ENCODE measurements around the gene PAFAH1B2. TPM values are rescaled to one million over a fixed set of nuclear protein-coding genes. Genes with fewer than 3 reads are reported as not detected.

Gene PAFAH1B2
- total RNA-seq, 2 experiments from 2014 or later: 67.5 to 67.6 TPM

DNA sequence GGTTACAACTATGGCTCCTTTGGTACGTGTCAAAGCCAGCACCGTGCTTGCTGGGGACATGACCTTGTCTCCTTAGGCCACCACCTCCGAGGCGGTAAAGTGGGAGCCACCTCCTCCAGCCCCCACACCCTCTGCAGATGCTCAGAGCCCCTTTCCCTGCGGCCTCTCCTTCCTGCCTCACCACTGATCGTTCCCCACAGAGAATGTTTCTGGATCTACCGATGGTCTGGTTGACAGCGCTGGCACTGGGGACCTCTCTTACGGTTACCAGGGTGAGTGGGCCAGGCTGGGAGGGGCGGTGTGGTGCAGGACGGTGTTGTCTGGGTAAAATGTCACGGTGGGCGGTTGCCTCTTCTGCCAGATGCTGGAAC is 43.3 kb downstream of the PAFAH1B2 start:
- DNase-seq: no peak

DNA sequence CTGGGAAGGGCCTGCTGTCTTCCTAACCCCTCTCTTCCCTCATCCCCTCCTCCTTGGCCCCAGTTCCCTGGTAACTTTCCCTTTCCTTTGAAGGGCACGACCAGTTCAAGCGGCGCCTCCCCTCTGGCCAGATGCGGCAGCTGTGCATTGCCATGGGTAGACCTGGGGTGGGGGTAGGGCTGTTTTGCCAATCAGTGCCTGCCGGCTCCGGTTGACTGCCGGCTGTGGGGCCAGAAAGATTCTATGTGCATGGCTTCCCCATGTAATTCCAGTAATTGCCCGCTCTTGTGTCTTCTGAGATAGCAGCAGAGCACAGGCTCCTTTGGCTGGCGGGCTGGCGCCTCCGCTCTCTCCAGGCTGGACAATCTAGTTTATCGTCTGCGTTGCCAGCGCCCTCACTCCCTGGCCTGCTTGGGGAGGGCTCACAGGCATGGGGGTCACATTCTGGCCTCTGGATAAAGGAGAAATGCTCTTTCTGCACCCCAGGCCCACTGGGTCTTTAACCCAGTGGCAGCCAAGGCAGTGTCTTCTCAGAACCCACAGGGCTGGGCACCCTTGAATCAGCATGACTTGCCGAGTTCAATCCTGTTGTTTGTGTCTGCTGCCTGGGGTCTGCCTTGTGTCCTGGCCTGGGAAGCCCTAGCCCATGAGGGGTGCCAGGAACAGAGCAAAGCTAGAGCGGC is 43.9 kb downstream of the PAFAH1B2 start:
- no peak overlapping the region for H3K27ac Mint-ChIP-seq
- H3K36me3 Mint-ChIP-seq: peaks cover 2% of the 10 kb centered on the region
- DNase-seq: no peak
- peaks cover 3% of the 10 kb centered on the region for H3K4me1 Mint-ChIP-seq
- no peaks in the 10 kb centered on the region for H3K9me3 Mint-ChIP-seq
- no peak overlapping the region for H3K4me3 Mint-ChIP-seq
- no peaks in the 10 kb centered on the region for H3K27me3 Mint-ChIP-seq

More for the DNA sequence above, 43.3 kb downstream of the PAFAH1B2 start:
- Mint-ChIP-seq H3K9me3 (no peaks in the 10 kb centered on the region), H3K4me1 (peaks cover 3% of the 10 kb centered on the region), H3K27ac (no peak overlapping the region), H3K4me3 (no peak overlapping the region), H3K27me3 (no peaks in the 10 kb centered on the region), H3K36me3 (peaks cover 2% of the 10 kb centered on the region)

- peaks cover 2% of the 10 kb centered on the region for H3K36me3 Mint-ChIP-seq
- peaks cover 3% of the 10 kb centered on the region for H3K4me1 Mint-ChIP-seq
- no peak overlapping the region for H3K27ac Mint-ChIP-seq
- H3K9me3 Mint-ChIP-seq: no peaks in the 10 kb centered on the region
- H3K4me3 Mint-ChIP-seq: no peak overlapping the region
- H3K27me3 Mint-ChIP-seq: no peaks in the 10 kb centered on the region
- DNase-seq: no peak
These were observed 44.6 kb downstream of the PAFAH1B2 start for GRCh38 chr11:117188620-117189081.

GRCh38 chr11:117189191-117189940 is 45.3 kb downstream of the PAFAH1B2 start:
- no peak overlapping the region for H3K27ac Mint-ChIP-seq
- no peak overlapping the region for H3K4me3 Mint-ChIP-seq

GRCh38 chr11:117189941-117190544 is 46.0 kb downstream of the PAFAH1B2 start:
- no peak overlapping the region for H3K27ac Mint-ChIP-seq
- DNase-seq: no peak
- no peaks in the 10 kb centered on the region for H3K27me3 Mint-ChIP-seq
- no peak overlapping the region for H3K4me3 Mint-ChIP-seq
- H3K9me3 Mint-ChIP-seq: no peaks in the 10 kb centered on the region
- H3K4me1 Mint-ChIP-seq: peaks cover 3% of the 10 kb centered on the region
- peaks cover 3% of the 10 kb centered on the region for H3K36me3 Mint-ChIP-seq

More at GRCh38 chr11:117189191-117189940, 45.3 kb downstream of the PAFAH1B2 start:
- Mint-ChIP-seq H3K27me3 (no peaks in the 10 kb centered on the region), H3K36me3 (peaks cover 2% of the 10 kb centered on the region), H3K4me1 (peaks cover 3% of the 10 kb centered on the region), H3K9me3 (no peaks in the 10 kb centered on the region)
- DNase-seq: no peak

DNA sequence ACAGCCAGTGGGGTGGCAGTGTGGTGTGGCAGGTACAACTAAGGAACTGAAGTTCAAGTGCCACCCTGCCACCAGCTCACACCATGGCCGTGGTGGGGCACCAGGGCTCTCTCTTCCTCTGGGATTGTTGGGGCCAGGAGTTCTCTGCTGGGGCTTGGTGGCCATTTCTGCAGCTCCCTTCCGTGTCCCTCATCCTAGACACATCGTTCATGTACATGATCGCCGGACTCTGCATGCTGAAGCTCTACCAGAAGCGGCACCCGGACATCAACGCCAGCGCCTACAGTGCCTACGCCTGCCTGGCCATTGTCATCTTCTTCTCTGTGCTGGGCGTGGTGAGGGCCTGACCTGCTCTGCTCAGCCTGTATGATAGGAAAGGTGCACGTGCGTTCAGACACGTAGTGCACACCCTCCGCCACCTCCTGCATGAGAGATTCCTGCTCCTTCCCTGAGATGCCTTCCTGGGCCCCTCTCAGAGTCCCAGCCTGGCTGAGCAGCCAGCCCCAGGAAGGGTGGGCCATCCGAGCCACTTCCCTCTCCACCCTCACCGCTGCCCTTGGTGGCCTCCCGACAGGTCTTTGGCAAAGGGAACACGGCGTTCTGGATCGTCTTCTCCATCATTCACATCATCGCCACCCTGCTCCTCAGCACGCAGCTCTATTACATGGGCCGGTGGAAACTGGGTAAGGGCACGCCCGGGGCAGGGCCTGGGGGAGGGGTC is 47.8 kb downstream of the PAFAH1B2 start:
- Mint-ChIP-seq H3K4me3 (no peak overlapping the region), H3K36me3 (peaks cover 6% of the 10 kb centered on the region), H3K9me3 (no peaks in the 10 kb centered on the region), H3K4me1 (no peaks in the 10 kb centered on the region), H3K27ac (no peak overlapping the region), H3K27me3 (no peaks in the 10 kb centered on the region)
- DNase-seq: no peak

DNA sequence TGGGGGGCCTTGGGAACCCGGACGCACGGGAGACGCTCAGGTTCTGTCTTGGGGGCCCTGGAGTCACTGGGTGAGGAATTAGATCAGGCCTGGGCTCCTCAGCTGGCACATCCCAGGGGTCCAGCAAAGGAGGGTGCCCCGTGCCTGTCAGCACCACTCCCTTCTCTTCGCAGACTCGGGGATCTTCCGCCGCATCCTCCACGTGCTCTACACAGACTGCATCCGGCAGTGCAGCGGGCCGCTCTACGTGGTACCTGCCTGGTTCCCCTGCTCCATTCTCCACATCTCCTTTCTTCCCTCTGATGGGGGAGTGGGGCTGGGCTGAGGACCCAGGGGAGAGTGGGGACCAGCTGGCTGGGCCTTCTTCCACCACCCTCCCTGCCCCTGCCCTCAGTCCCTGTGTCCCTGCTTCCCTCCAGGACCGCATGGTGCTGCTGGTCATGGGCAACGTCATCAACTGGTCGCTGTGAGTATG is 48.4 kb downstream of the PAFAH1B2 start:
- Mint-ChIP-seq H3K4me3 (no peak overlapping the region), H3K36me3 (peaks cover 6% of the 10 kb centered on the region), H3K9me3 (no peaks in the 10 kb centered on the region), H3K27ac (no peak overlapping the region), H3K4me1 (no peaks in the 10 kb centered on the region), H3K27me3 (no peaks in the 10 kb centered on the region)
- no peak for DNase-seq

DNA sequence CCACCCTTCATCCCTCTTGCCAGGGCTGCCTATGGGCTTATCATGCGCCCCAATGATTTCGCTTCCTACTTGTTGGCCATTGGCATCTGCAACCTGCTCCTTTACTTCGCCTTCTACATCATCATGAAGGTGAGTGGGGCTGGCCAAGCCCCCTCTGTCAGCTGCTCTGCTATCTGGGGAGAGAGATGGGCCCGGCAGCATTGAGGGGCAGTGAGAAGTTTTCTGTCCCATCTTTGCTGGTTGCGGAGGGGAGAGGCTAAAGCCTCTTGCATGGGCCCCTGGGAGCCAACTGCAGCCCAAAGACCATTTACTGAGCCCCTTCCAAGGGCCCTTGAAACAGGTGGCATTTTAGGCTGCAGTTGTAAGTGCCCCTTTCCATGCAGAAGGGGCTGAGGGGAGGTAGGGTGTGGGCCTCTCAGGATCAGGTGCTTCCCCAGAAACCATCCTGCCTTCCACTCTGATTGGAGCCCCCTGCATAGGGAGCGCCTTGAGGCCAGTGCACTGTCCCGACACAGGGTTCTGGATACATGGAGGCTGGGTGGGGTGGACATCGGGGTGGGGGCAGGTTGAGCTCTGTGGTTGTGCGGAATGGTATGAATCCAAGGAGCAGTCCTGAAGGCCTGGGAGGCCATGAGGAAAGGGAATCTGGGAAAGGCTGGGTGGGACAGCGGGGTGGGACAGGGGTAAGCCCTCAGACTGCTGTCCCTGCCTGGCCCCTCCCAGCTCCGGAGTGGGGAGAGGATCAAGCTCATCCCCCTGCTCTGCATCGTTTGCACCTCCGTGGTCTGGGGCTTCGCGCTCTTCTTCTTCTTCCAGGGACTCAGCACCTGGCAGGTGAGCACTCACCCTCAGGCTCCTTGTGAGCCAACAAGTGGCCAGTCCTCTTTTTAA is 49.3 kb downstream of the PAFAH1B2 start:
- H3K9me3 Mint-ChIP-seq: no peaks in the 10 kb centered on the region
- no peaks in the 10 kb centered on the region for H3K27me3 Mint-ChIP-seq
- H3K4me1 Mint-ChIP-seq: no peaks in the 10 kb centered on the region
- no peak for DNase-seq
- no peak overlapping the region for H3K27ac Mint-ChIP-seq
- no peak overlapping the region for H3K4me3 Mint-ChIP-seq
- peaks cover 6% of the 10 kb centered on the region for H3K36me3 Mint-ChIP-seq

DNA sequence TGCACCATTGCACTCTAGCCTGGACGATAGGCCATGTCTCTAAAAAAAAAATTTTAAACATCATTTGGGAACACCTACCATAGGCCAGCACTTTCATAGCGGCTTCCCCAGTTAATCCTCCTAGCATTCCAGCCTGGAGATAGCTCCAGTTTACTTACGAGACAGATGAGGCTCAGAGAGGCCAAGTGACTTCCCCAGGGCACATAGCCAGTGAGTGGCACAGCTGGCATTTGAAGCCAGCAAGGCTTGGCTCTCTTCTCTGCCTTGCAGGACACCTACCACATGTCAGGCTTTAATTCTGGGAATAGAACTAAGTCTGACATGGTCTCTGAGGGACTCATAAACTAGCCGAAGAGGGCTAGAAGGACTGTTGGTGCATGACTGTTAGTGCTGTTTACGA is 50.2 kb downstream of the PAFAH1B2 start:
- H3K9me3 Mint-ChIP-seq: no peaks in the 10 kb centered on the region
- no peaks in the 10 kb centered on the region for H3K4me1 Mint-ChIP-seq
- DNase-seq: no peak
- H3K27ac Mint-ChIP-seq: no peak overlapping the region
- H3K4me3 Mint-ChIP-seq: no peak overlapping the region
- H3K27me3 Mint-ChIP-seq: no peaks in the 10 kb centered on the region
- peaks cover 4% of the 10 kb centered on the region for H3K36me3 Mint-ChIP-seq

DNA sequence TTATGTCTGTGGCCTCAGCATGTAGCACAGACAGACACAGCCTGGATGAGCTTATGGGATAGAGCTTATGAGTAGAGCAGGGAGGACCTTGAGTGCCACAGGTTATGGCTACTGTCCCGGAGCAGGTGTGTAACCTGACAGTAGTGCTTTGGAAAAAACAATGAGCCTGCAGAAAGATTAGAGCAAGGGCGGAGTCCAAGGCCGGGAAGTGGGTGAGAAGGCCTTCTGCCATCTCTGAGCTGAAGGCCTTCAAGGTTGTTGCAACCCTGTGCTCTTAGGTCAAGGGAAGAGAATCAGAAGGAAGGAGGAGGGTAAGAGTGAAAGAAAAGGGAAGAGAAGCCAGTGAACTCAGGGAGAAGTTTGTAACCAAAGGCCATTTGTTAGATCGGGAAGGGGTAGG is 51.2 kb downstream of the PAFAH1B2 start:
- Mint-ChIP-seq H3K27me3 (no peaks in the 10 kb centered on the region), H3K9me3 (no peaks in the 10 kb centered on the region), H3K4me3 (peak overlapping the region; percentile 26), H3K36me3 (peaks cover 4% of the 10 kb centered on the region), H3K27ac (peak overlapping the region; percentile 47), H3K4me1 (no peaks in the 10 kb centered on the region)
- DNase-seq: no peak

DNA sequence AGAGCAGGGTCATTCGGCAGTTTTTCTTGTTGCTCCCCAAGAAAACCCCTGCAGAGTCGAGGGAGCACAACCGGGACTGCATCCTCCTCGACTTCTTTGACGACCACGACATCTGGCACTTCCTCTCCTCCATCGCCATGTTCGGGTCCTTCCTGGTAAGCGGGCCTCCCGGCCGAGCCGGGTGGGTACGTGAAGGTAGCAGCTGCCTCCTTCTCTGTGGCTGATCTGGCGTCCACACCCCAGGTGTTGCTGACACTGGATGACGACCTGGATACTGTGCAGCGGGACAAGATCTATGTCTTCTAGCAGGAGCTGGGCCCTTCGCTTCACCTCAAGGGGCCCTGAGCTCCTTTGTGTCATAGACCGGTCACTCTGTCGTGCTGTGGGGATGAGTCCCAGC is 51.7 kb downstream of the PAFAH1B2 start:
- no peak for DNase-seq
- H3K36me3 Mint-ChIP-seq: peaks cover 4% of the 10 kb centered on the region
- no peaks in the 10 kb centered on the region for H3K4me1 Mint-ChIP-seq
- no peak overlapping the region for H3K27ac Mint-ChIP-seq
- no peaks in the 10 kb centered on the region for H3K27me3 Mint-ChIP-seq
- no peak overlapping the region for H3K4me3 Mint-ChIP-seq
- H3K9me3 Mint-ChIP-seq: no peaks in the 10 kb centered on the region

GRCh38 chr11:117197006-117197405 is 52.9 kb downstream of the PAFAH1B2 start:
- no peak for DNase-seq
- no peak overlapping the region for H3K4me3 Mint-ChIP-seq
- H3K27ac Mint-ChIP-seq: no peak overlapping the region
- H3K4me1 Mint-ChIP-seq: no peaks in the 10 kb centered on the region
- H3K27me3 Mint-ChIP-seq: no peaks in the 10 kb centered on the region
- no peaks in the 10 kb centered on the region for H3K9me3 Mint-ChIP-seq
- H3K36me3 Mint-ChIP-seq: peaks cover 4% of the 10 kb centered on the region

- no peak overlapping the region for H3K4me3 Mint-ChIP-seq
- H3K27ac Mint-ChIP-seq: no peak overlapping the region
- no peaks in the 10 kb centered on the region for H3K27me3 Mint-ChIP-seq
- H3K9me3 Mint-ChIP-seq: no peaks in the 10 kb centered on the region
- no peak for DNase-seq
- no peaks in the 10 kb centered on the region for H3K4me1 Mint-ChIP-seq
- peaks cover 4% of the 10 kb centered on the region for H3K36me3 Mint-ChIP-seq
These were observed 53.7 kb downstream of the PAFAH1B2 start for GRCh38 chr11:117197516-117198456.

All from activated naive CD8-positive, alpha-beta T cell treated with anti-CD3 and anti-CD28 coated beads for 36 hours (primary cell).